SKM-1 treated with dmso at 0.1 percent for 144 hours (cell line): ENCODE measurements around the gene CIDEB.
"Not testable (repeated sequence)": the region's sequence is repeated elsewhere in the genome, so short reads cannot be mapped to it uniquely, and the experiment has no call there.

Experiments used
- DNase-seq: peaks from one replicate; lab custom pipeline; 2025; ENCODE audit not compliant: unreplicated experiment; lab: John Stamatoyannopoulos, UW

CIDEB gene

GRCh38 chr14:24332268-24332993 lies 24.7 kb upstream of the CIDEB start:
- no peak for DNase-seq

- no peak for DNase-seq
Observed at GRCh38 chr14:24331731-24332267, 24.0 kb upstream of the CIDEB start.

DNA sequence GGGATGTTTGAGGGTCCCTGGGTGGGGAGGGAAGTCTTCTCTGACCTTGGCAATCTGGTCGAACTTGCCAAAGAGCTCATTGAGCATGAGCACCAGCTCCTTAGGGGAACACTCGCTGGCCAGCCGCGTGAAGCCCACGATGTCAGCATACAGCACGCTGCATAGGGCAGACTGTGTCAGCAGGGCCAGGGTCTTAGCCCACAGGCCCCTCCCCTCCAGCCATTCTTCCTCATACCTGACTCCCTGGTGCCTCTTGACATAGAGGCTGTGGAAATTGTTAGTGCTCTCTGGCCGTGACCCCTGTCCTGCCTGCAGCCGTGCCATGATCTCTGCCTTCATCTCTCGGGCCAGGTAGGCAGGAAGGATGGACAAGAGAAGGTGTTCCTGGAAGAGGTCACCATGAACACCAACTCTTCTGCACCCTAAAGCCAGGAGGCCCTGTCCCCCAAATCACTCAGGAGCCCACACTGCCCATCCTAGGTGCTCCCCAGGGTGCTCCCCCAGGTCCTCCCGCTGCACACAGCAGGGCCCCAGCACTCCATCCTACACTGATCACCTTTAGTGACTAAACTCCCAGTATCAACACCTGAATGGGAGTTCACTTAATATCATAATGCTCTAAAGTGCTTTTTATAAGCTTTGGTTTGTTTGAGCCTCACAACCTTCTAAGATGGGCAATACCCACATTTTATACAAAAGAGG lies 23.3 kb upstream of the CIDEB start:
- no peak for DNase-seq

GRCh38 chr14:24329736-24330135 lies 22.0 kb upstream of the CIDEB start:
- no peak for DNase-seq

DNA sequence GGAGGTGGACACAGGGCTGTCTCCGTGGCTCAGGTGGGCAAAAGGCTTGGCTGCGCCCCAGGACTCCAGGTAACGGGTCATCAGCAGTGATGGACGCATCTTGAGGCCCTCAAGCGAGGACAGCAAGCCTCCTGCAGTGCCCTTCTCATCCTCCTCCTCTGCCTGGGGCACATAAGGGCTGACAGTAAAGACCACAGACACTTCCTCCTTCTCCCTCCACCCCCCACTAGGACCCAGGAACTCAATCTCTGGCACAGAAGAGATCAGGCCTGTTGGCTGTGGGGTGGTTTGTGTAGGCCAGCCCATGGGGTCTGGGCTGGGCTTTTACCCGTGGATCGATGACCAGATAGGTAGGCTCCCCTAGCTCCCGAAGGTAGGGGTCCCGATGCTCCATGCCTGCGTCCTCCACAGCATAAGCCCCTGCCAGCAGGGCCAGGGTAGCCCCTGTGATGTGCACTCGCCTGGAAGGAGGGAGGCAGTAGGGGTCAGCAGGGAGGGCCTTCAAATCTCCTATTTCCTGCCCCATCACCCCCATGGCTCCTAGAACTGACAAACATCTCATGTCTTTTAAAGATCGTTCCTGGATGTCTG lies 21.4 kb upstream of the CIDEB start:
- peak; percentile 30 for DNase-seq

DNA sequence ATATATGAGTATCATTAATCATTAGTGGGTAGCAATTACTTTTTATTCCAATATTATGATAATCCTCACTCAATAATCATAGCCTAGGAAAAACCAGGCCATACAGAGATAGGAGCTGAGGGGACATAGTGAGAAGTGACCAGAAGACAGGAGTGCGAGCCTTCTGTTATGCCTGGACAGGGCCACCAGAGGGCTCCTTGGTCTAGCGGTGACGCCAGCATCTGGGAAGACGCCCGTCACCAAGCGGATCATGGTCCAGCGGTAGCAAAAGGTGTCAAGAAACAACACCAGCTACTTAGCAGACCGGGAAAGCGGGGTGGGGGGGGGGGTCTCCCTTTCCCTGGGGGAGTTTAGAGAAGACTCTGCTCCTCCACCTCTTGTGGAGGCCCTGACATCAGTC lies 20.1 kb upstream of the CIDEB start:
- DNase-seq: not testable (repeated sequence)

DNA sequence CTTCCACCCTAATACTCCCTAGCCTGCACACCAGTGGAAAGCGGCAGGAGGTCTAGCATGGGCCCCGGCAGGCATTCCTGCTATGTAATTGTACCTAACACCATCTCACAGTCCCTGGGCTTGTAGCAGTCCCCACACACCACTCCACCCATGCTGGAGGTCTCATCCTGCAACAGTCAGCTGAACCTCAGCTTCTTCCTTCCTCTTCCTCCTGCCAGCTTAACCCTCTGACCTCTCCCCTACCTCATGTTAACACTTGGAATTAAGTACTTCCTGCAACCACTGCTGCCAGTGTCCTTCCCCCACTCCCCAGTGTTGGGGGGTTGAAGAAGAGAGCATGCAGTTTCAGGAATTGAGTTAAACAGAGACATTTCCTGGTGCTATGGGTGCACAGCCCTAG lies 19.5 kb upstream of the CIDEB start:
- DNase-seq: peak; percentile 74

GRCh38 chr14:24325963-24326362 lies 18.2 kb upstream of the CIDEB start:
- no peak for DNase-seq

- no peak for DNase-seq
Observed at GRCh38 chr14:24325041-24325530, 17.3 kb upstream of the CIDEB start.

DNA sequence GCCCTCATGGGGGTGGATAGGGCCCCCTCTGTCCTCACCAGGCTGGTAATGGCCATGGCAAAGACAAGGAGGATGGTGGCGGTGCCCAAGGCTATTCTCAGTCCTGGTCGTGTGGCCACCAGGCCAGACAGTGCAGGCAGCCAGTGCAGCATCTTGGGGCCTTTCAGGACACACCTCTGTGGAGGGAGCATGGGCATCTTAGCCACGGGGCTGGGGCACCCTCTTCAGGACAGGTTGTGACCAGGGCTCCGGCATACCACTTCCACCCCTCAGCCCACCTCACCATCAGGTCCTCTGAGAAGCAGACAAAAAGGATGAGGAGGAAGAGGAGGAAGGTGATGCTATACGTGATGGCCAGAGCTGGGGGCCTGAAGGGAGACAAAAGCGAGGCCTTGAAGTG lies 16.2 kb upstream of the CIDEB start:
- no peak for DNase-seq

DNA sequence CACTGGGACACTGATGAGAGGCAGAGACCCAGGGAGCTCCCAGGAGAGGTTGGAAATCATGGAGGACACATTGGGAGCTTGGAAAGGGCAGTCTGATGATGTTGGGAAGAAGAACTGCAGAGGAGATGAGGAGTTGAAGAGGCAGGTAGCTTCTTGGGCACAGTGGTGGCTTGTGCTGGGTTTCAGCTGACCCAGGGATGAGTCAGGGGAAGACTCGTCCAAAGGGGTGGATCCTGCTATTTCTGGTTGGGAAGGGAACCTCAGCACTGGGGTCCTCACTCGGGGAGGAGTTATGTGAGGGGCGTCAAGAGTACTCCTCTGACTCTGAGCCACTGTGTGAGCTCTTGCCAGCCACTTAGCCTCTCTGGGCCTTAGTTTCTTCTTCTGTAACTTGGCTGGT lies 15.6 kb upstream of the CIDEB start:
- no peak for DNase-seq

DNA sequence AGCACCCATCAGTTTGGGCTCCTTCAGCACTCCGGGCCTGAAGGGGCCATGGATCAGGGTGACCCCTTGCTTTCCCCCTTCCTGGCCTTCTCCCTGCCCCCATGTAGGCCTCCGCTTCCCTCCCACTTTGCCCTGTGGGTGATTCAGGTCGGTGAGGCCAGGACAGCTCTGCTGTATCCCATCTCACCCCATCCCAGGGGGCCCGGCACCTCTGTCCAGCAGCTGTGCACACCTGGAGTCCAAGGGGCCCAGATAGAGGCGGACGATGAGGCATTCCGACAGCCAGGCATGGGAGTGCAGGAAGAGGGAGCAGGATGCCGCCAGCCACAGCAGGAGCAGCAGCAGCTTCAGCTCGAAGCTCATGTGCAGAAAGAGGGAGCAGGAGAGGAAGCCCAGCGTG lies 14.9 kb upstream of the CIDEB start:
- DNase-seq: no peak

- DNase-seq: no peak
Observed at GRCh38 chr14:24321212-24321975, 13.6 kb upstream of the CIDEB start.

DNA sequence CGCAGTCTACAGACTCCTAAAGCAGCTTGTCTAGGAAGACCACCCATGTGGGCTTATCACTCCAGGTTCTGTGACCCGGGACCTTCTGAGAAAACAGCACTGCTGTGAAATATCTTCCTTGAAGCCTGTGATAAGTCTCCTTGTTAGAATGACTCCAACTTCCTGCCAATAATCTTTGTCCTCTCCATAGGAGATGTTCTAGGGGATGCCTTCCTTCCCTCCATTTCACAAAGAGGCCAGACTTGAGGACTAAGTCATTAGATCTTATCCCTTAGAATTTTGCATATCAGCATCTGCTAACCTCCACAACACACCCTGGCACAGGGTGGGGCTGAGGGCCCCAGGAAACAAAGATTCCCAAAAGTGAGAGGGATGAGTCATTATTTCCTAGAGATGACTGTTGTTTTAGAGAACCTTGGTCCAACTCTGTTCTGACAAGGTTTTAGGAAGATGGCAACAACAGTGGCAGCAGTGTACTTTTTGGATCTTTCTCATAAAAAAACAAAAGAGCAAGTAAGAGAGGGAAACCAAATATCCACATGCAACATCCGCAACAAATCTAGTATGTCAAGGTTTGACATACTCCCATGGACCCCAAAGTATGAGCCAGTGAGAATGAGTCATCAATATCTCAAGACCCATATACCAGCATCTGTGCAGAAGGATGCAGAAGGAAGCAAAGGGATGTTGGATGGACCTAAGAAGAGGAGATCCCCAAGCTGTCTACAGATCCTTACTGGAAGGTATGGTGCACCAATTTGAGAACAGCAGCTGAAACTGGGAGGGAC lies 9.6 kb upstream of the CIDEB start:
- no peak for DNase-seq

DNA sequence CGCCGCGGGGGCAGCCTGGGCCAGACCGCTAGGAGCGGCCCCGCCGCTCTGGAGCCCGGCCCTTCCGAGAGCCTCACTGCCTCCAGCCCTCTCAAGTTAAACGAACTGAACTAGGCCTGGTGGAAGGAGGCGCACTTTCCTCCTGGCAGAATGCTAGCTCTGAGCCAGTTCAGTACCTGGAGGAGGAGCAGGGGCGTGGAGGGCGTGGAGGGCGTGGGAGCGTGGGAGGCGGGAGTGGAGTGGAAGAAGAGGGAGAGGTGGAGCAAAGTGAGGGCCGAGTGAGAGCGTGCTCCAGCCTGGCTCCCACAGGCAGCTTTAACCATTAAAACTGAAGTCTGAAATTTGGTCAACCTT lies 8.8 kb upstream of the CIDEB start:
- no peak for DNase-seq

- DNase-seq: no peak
Observed at GRCh38 chr14:24315807-24316596, 8.2 kb upstream of the CIDEB start.

- no peak for DNase-seq
Observed at GRCh38 chr14:24315243-24315806, 7.5 kb upstream of the CIDEB start.

GRCh38 chr14:24314377-24315193 lies 6.8 kb upstream of the CIDEB start:
- no peak for DNase-seq

GRCh38 chr14:24313913-24314312 lies 6.1 kb upstream of the CIDEB start:
- no peak for DNase-seq
